SU-DHL-6 (cell line): ENCODE data around the gene ZNF773.
"Not testable (repeated sequence)": the region's sequence is repeated elsewhere in the genome, so short reads cannot be mapped to it uniquely, and the experiment has no call there.

Experiments
- EZH2phosphoT487 ChIP-seq: fragments of 200-600 bp; sonication (generic), shearing (Covaris generic); conservative IDR thresholded peaks from 2 replicates; pipeline ENCODE4 v1.6.1; 2018; ENCODE audit warnings: mild to moderate bottlenecking, antibody characterized with exemption, low read length, moderate library complexity, mixed read lengths
- TF ChIP-seq, protein P1 (sequence below): fragments of 200-600 bp; sonication (generic); IDR thresholded peaks from one replicate; pipeline ENCODE4 v1.5.1; 2017; ENCODE audit warnings: antibody characterized with exemption, mild to moderate bottlenecking, low read length, moderate library complexity; ENCODE audit not compliant: insufficient read depth, poor library complexity, severe bottlenecking

GRCh38 chr19:57499680-57500395 lies at the start of gene ZNF773:
- TF ChIP-seq, protein P1, sequence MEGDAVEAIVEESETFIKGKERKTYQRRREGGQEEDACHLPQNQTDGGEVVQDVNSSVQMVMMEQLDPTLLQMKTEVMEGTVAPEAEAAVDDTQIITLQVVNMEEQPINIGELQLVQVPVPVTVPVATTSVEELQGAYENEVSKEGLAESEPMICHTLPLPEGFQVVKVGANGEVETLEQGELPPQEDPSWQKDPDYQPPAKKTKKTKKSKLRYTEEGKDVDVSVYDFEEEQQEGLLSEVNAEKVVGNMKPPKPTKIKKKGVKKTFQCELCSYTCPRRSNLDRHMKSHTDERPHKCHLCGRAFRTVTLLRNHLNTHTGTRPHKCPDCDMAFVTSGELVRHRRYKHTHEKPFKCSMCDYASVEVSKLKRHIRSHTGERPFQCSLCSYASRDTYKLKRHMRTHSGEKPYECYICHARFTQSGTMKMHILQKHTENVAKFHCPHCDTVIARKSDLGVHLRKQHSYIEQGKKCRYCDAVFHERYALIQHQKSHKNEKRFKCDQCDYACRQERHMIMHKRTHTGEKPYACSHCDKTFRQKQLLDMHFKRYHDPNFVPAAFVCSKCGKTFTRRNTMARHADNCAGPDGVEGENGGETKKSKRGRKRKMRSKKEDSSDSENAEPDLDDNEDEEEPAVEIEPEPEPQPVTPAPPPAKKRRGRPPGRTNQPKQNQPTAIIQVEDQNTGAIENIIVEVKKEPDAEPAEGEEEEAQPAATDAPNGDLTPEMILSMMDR = not testable (repeated sequence)
- not testable (repeated sequence) for TF ChIP-seq EZH2phosphoT487
